GM19351 (cell line): ENCODE results near the gene RFESD.
A peak's percentile ranks its signal among the peaks of the same experiment; 100 is the strongest.

Experiments
- ATAC-seq: cut with Tn5 transposase; IDR thresholded peaks from one replicate; pipeline ENCODE4 v1.9.1; 2021; ENCODE audit warnings: mild to moderate bottlenecking, moderate library complexity; ENCODE audit not compliant: unreplicated experiment

RFESD gene

GRCh38 chr5:95646569-95647431 lies at the start of gene RFESD:
Gene RFESD, plus strand, starts transcription at chr5:95646777. Its CDS starts 5,495 bp downstream, at chr5:95652272.
- ATAC-seq, result peak; percentile 91

GRCh38 chr5:95599252-95599651 lies 47.3 kb upstream of the RFESD start:
- ATAC-seq, result no peak

- no peak for ATAC-seq
These were observed 46.0 kb upstream of the RFESD start for GRCh38 chr5:95600557-95600956.

- no peak for ATAC-seq
These were observed 40.8 kb upstream of the RFESD start for GRCh38 chr5:95605786-95606185.

- no peak for ATAC-seq
These were observed 40.2 kb upstream of the RFESD start for GRCh38 chr5:95606419-95606818.

- no peak for ATAC-seq
These were observed 36.9 kb upstream of the RFESD start for GRCh38 chr5:95609711-95610110.

GRCh38 chr5:95610546-95610945 lies 36.0 kb upstream of the RFESD start:
- no peak for ATAC-seq

GRCh38 chr5:95611396-95611795 lies 35.2 kb upstream of the RFESD start:
- no peak for ATAC-seq

- ATAC-seq, result no peak
These were observed 33.1 kb upstream of the RFESD start for GRCh38 chr5:95613514-95613913.

GRCh38 chr5:95615164-95615467 lies 31.5 kb upstream of the RFESD start:
- peak; percentile 63 for ATAC-seq

- ATAC-seq, result no peak
These were observed 29.5 kb upstream of the RFESD start for GRCh38 chr5:95617057-95617456.

GRCh38 chr5:95619096-95619495 lies 27.5 kb upstream of the RFESD start:
- ATAC-seq, result no peak

GRCh38 chr5:95619514-95620029 lies 27.0 kb upstream of the RFESD start:
- no peak for ATAC-seq

- ATAC-seq, result peak; percentile 64
These were observed 26.3 kb upstream of the RFESD start, which contains the start of gene GPR150 for GRCh38 chr5:95620030-95620869. Gene GPR150, plus strand, starts transcription at chr5:95620087. Its CDS starts 189 bp downstream, at chr5:95620276.

- peak; percentile 43 for ATAC-seq
These were observed 25.4 kb upstream of the RFESD start for GRCh38 chr5:95620870-95621838.

GRCh38 chr5:95621839-95622629 lies 24.5 kb upstream of the RFESD start:
- ATAC-seq, result no peak

- ATAC-seq, result no peak
These were observed 22.9 kb upstream of the RFESD start for GRCh38 chr5:95623706-95624105.

- no peak for ATAC-seq
These were observed 22.2 kb upstream of the RFESD start for GRCh38 chr5:95624368-95624767.

- ATAC-seq, result no peak
These were observed 19.9 kb upstream of the RFESD start for GRCh38 chr5:95626701-95627100.
